ENCODE measurements around the gene CHMP2B. TPM values are rescaled to one million over a fixed set of nuclear protein-coding genes. Genes with fewer than 3 reads are reported as not detected.

CHMP2B gene
- total and polyA plus RNA-seq, 2 of the 8 experiments (the other 6 are each of a cell fraction or from before 2014, with no cell fraction given): 14.0 to 56.5 TPM

GRCh38 chr3:87270908-87271700, 44.0 kb downstream of the CHMP2B start (continued):
- TF ChIP-seq BACH1 (IDR thresholded peaks at IDR 0.05; ENCODE audit: low read length): no peak
- TF ChIP-seq SP2 (IDR thresholded peaks at IDR 0.05; ENCODE audit: low read length): no peak
- TF ChIP-seq EGR1 (IDR thresholded peaks at IDR 0.05; ENCODE audit: borderline replicate concordance, low read depth, low read length): no peak
- TF ChIP-seq JUN (IDR thresholded peaks at IDR 0.05; ENCODE audit: low read depth, low read length): no peak
- TF ChIP-seq CHD7 (IDR thresholded peaks at IDR 0.05; ENCODE audit: insufficient replicate concordance, low read length): no peak
- TF ChIP-seq NANOG (IDR thresholded peaks at IDR 0.05; ENCODE audit: insufficient read depth, low read depth, low read length, poor library complexity, severe bottlenecking): no peak
- no peak for TF ChIP-seq PHF8 (conservative IDR thresholded peaks at IDR 0.05; ENCODE audit: low read depth, low read length)
- no peak for TF ChIP-seq CHD1 (IDR thresholded peaks at IDR 0.05; ENCODE audit: low read depth, low read length)

All from H1 (cell line).